Sigmoid colon (tissue), 4 donors: Measurements from ENCODE around the gene PKP1.

Experiments
- CTCF ChIP-seq, 4 experiments: fragments of 450-650 bp in 3 of 4; fragments of 200-600 bp in 1 of 4; IDR thresholded peaks; one replicate each; pipeline ENCODE4 v1.5.1; 2016 to 2019; ENCODE audit warnings: antibody characterized with exemption in 4 of 4, mild to moderate bottlenecking in 3 of 4, moderate library complexity in 2 of 4
- EP300 ChIP-seq, 4 donors: sonication (generic); formaldehyde crosslinking; IDR thresholded peaks; one replicate each; pipeline ENCODE4 v1.6.1; 2017; ENCODE audit warnings: antibody characterized with exemption in 4 of 4
- POLR2A ChIP-seq, 2 donors: fragments of 450-650 bp; IDR thresholded peaks; one replicate each; pipeline ENCODE4 v1.6.1; 2016; ENCODE audit warnings: antibody characterized with exemption in 2 of 2, mild to moderate bottlenecking in 2 of 2, moderate library complexity in 2 of 2

GRCh38 chr1:201357636-201358348 is 74.5 kb downstream of the PKP1 start:
- TF ChIP-seq EP300 (IDR thresholded peaks at IDR 0.05) (no peak), POLR2A (IDR thresholded peaks at IDR 0.05) (no peak), CTCF (IDR thresholded peaks at IDR 0.05) (no peak)
